ENCODE measurements around the gene SEZ6L.

GRCh38 chr22:26321469-26321913 lies 152.2 kb downstream of the SEZ6L start:
- TF ChIP-seq ZBTB7A (IDR thresholded peaks at IDR 0.05; ENCODE audit: low read depth) (no peak), TCF12 (IDR thresholded peaks at IDR 0.05; ENCODE audit: low read depth) (no peak), NFIC (IDR thresholded peaks at IDR 0.05) (no peak), RAD21 (IDR thresholded peaks at IDR 0.05; ENCODE audit: low read depth) (no peak), EGR1 (IDR thresholded peaks at IDR 0.05) (no peak), EP300 (IDR thresholded peaks at IDR 0.05; ENCODE audit: borderline replicate concordance) (no peak), USF1 (IDR thresholded peaks at IDR 0.05) (no peak), FOXM1 (IDR thresholded peaks at IDR 0.05; ENCODE audit: borderline replicate concordance, low read depth) (no peak), REST (IDR thresholded peaks at IDR 0.05; ENCODE audit: low read depth) (no peak), TAF1 (IDR thresholded peaks at IDR 0.05; ENCODE audit: low read depth) (no peak)
